Transverse colon (tissue), 4 donors: Measurements from ENCODE around the gene NFAT5. TPM values are rescaled to one million over a fixed set of nuclear protein-coding genes. Genes with fewer than 3 reads are reported as not detected.
"Not testable (repeated sequence)": the region's sequence is repeated elsewhere in the genome, so short reads cannot be mapped to it uniquely, and the experiment has no call there.

ENCODE experiments used
- DNase-seq: peaks from one replicate; pipeline ENCODE4 v3.0.0-alpha.2; 2019
- H3K27ac ChIP-seq, 4 donors: fragments of 200-600 bp; sonication (generic); 2 replicates each; pipeline ENCODE4 v1.5.1; 2016 to 2018; ENCODE audit warnings: inconsistent platforms in 4 of 4
- H3K27me3 ChIP-seq: fragments of 200-600 bp; sonication (generic); 2 replicates; pipeline ENCODE4 v1.5.1; 2017; ENCODE audit warnings: inconsistent platforms
- H3K36me3 ChIP-seq, 4 donors: fragments of 200-600 bp; sonication (generic); 2 replicates each; pipeline ENCODE4 v1.5.1; 2017 to 2019; ENCODE audit warnings: inconsistent platforms in 4 of 4
- H3K4me1 ChIP-seq, 4 donors: fragments of 200-600 bp; sonication (generic); 2 replicates each; pipeline ENCODE4 v1.5.1; 2017 to 2020; ENCODE audit warnings: inconsistent platforms in 4 of 4
- H3K4me3 ChIP-seq, 4 donors: fragments of 200-600 bp; sonication (generic); 1 replicate in 1 of 4; 2 replicates in 3 of 4; pipeline versions ENCODE4 v1.5.1 to v1.6.1; 2017 to 2019; ENCODE audit warnings: inconsistent platforms in 4 of 4
- H3K9me3 ChIP-seq, 2 donors: fragments of 200-600 bp; sonication (generic); 2 replicates each; pipeline ENCODE4 v1.5.1; 2017 to 2019; ENCODE audit warnings: inconsistent platforms in 2 of 2
- EP300 ChIP-seq: sonication (generic); formaldehyde crosslinking; IDR thresholded peaks from one replicate; pipeline ENCODE4 v1.6.1; 2017; ENCODE audit warnings: antibody characterized with exemption, low read depth
- POLR2A ChIP-seq: fragments of 450-650 bp; IDR thresholded peaks from one replicate; pipeline ENCODE4 v1.6.1; 2016; ENCODE audit warnings: antibody characterized with exemption, mild to moderate bottlenecking, moderate library complexity
- POLR2AphosphoS5 ChIP-seq, 3 donors: sonication (generic); formaldehyde crosslinking; IDR thresholded peaks; one replicate each; pipeline ENCODE4 v1.6.1; 2016; ENCODE audit warnings: antibody characterized with exemption in 3 of 3
- WGBS, 2 donors: methylation state at CpG; one replicate each; pipeline ENCODE4 v1.1.5; 2018; ENCODE audit warnings: low coverage in 1 of 2; 5-methylcytosine and 5-hydroxymethylcytosine counted together
- in situ Hi-C, 4 donors: fragments of 200-750 bp; cut with MboI; loops; one replicate each; pipeline versions ENCODE4 v1.15.0 to v1.15.1; 2017; ENCODE audit warnings: low sequenced_read_pairs in 3 of 4, low pct_ligation_motif_present in 1 of 4, low pct_unique_long_range_greater_than_20kb in 1 of 4
- intact Hi-C: fragments of 100-400 bp; cut with DNase I; formaldehyde crosslinking; loops from one replicate; pipeline ENCODE4 v1.15.1; 2023; ENCODE audit warnings: low total_unique reads
- total RNA-seq, 4 donors: library from RNA; depleted of rRNA; stranded (reverse); fragments of >200 nt; gene quantifications; one replicate each; pipeline ENCODE4 v1.1.0, GENCODE V29; 2016
- TF ChIP-seq, protein P1 (sequence below), 5 experiments: fragments of 200-600 bp in 3 of 5; fragments of 450-650 bp in 2 of 5; sonication (generic) in 3 of 5; IDR thresholded peaks; 1 replicate in 2 of 5; 2 replicates in 3 of 5; pipeline ENCODE4 v1.5.1; 2016 to 2017; ENCODE audit warnings: antibody characterized with exemption in 5 of 5, inconsistent platforms in 3 of 5, mild to moderate bottlenecking in 2 of 5, moderate library complexity in 1 of 5

NFAT5 gene
- total RNA-seq, 4 donors from 2014 or later = 37.3 to 131 (median 88.8) TPM

- intact Hi-C loops = no loop called here
- WGBS, 2 donors = 73 to 94% methylated on average over 1 of the region's 1 CpG
These were observed 27.0 kb upstream of the NFAT5 start for GRCh38 chr16:69538808-69539207.

GRCh38 chr16:69542974-69543373 lies 22.8 kb upstream of the NFAT5 start:
- in situ Hi-C loops = no loop called here

More at GRCh38 chr16:69538808-69539207, 27.0 kb upstream of the NFAT5 start:
- TF ChIP-seq, protein P1, sequence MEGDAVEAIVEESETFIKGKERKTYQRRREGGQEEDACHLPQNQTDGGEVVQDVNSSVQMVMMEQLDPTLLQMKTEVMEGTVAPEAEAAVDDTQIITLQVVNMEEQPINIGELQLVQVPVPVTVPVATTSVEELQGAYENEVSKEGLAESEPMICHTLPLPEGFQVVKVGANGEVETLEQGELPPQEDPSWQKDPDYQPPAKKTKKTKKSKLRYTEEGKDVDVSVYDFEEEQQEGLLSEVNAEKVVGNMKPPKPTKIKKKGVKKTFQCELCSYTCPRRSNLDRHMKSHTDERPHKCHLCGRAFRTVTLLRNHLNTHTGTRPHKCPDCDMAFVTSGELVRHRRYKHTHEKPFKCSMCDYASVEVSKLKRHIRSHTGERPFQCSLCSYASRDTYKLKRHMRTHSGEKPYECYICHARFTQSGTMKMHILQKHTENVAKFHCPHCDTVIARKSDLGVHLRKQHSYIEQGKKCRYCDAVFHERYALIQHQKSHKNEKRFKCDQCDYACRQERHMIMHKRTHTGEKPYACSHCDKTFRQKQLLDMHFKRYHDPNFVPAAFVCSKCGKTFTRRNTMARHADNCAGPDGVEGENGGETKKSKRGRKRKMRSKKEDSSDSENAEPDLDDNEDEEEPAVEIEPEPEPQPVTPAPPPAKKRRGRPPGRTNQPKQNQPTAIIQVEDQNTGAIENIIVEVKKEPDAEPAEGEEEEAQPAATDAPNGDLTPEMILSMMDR (IDR thresholded peaks at IDR 0.05) = no peak
- TF ChIP-seq POLR2A = no peak
- no peak for TF ChIP-seq POLR2AphosphoS5 (IDR thresholded peaks at IDR 0.05)
- no peak for TF ChIP-seq EP300
- no peaks in the 10 kb centered on the region for H3K36me3 ChIP-seq
- H3K4me3 ChIP-seq = no peak overlapping the region
- DNase-seq = no peak
- no peaks in the 10 kb centered on the region for H3K9me3 ChIP-seq
- H3K27ac ChIP-seq = no peak overlapping the region
- H3K4me1 ChIP-seq = no peaks in the 10 kb centered on the region
- no peaks in the 10 kb centered on the region for H3K27me3 ChIP-seq
- in situ Hi-C loops = no loop called here

GRCh38 chr16:69544088-69544487 lies 21.7 kb upstream of the NFAT5 start:
- in situ Hi-C loops (no loop called here), intact Hi-C loops (no loop called here)
- 72 to 91% methylated on average over 3 of the region's 3 CpGs for WGBS, 2 donors
- Histone ChIP-seq H3K9me3 (no peaks in the 10 kb centered on the region), H3K36me3 (no peaks in the 10 kb centered on the region), H3K4me3 (no peak overlapping the region), H3K4me1 (no peaks in the 10 kb centered on the region), H3K27ac (no peak overlapping the region), H3K27me3 (no peaks in the 10 kb centered on the region)
- DNase-seq = no peak
- no peak for TF ChIP-seq POLR2AphosphoS5 (IDR thresholded peaks at IDR 0.05)
- TF ChIP-seq, protein P1 (IDR thresholded peaks at IDR 0.05) = no peak
- TF ChIP-seq EP300 = no peak
- no peak for TF ChIP-seq POLR2A

More at GRCh38 chr16:69542974-69543373, 22.8 kb upstream of the NFAT5 start:
- Histone ChIP-seq H3K36me3 (no peaks in the 10 kb centered on the region), H3K4me3 (no peak overlapping the region), H3K27me3 (no peaks in the 10 kb centered on the region), H3K27ac (no peak overlapping the region), H3K4me1 (no peaks in the 10 kb centered on the region), H3K9me3 (no peaks in the 10 kb centered on the region)
- TF ChIP-seq POLR2A (no peak), POLR2AphosphoS5 (IDR thresholded peaks at IDR 0.05) (no peak), EP300 (no peak)
- TF ChIP-seq, protein P1 (IDR thresholded peaks at IDR 0.05) = no peak
- no peak for DNase-seq
- intact Hi-C loops = no loop called here

DNA sequence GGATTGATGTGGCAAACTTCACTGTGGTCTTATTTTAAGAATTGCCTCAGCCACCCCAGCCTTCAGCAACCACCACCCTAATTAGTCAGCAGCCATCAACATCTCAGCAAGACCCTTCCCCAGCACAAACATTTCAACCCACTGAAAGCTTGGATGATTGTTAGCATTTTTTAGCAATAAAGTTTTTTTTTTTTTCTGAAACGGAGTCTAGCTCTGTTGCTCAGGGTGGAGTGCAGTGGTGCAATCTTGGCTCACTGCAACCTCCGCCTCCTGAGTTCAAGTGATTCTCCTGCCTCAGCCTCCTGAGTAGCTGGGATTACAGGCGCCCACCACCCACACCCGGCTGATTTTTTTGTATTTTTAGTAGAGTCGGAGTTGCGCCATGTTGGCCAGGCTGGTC lies 19.1 kb upstream of the NFAT5 start:
- H3K4me3 ChIP-seq, intact Hi-C loops: not testable (repeated sequence)

GRCh38 chr16:69553332-69553731 lies 12.4 kb upstream of the NFAT5 start:
- Histone ChIP-seq H3K4me1 (no peaks in the 10 kb centered on the region), H3K27me3 (no peaks in the 10 kb centered on the region), H3K9me3 (no peaks in the 10 kb centered on the region), H3K27ac (no peak overlapping the region), H3K4me3 (no peak overlapping the region), H3K36me3 (no peaks in the 10 kb centered on the region)
- WGBS, 2 donors = 87 to 88% methylated on average over 4 of the region's 4 CpGs
- no peak for DNase-seq
- intact Hi-C loops (no loop called here), in situ Hi-C loops (no loop called here)
- TF ChIP-seq POLR2AphosphoS5 (IDR thresholded peaks at IDR 0.05) (no peak), POLR2A (no peak), EP300 (no peak)
- TF ChIP-seq, protein P1 (IDR thresholded peaks at IDR 0.05) = no peak

More for the DNA sequence above, 19.1 kb upstream of the NFAT5 start:
- H3K9me3 ChIP-seq, DNase-seq, H3K27ac ChIP-seq, in situ Hi-C loops, H3K36me3 ChIP-seq, H3K4me1 ChIP-seq, H3K27me3 ChIP-seq: not testable (repeated sequence)
- 93 to 100% methylated on average over 1 to 6 of the region's 6 CpGs for WGBS, 2 donors
